ENCODE measurements around the gene FAXDC2.

The FAXDC2 gene

DNA sequence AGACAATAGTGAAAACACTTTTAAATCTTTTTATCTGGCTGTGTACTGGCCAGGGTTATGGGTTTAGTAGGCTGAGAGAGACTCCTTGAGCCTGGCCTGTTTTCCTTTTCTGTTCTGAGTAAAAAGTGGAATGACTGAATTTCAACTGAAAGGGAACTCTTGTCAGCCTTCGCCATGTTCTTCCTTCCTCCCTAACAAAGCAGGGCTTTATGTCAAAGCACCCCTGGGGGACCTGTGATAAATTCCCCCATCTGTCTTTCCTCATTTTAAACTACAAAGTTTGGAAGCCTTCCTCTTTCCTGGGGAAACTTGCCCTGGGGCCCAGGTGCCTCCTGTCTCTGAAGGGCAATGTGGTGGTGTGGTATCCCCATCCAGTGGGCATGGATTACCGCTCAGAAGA is 65.5 kb downstream of the FAXDC2 start:
- no peak overlapping the region for H3K9ac ChIP-seq (ENCODE audit: low read depth, low read length)
- H3K4me3 ChIP-seq (ENCODE audit: low read depth, low read length) = no peak overlapping the region
- no peaks in the 10 kb centered on the region for H3K27me3 ChIP-seq (ENCODE audit: control insufficient read depth, insufficient read depth, low read length)
- H3K4me1 ChIP-seq (ENCODE audit: control insufficient read depth, insufficient read depth, low read length) = peaks cover 48% of the 10 kb centered on the region
- H3K9me3 ChIP-seq (ENCODE audit: control insufficient read depth, insufficient read depth, low read length) = no peaks in the 10 kb centered on the region
- peaks cover 3% of the 10 kb centered on the region for H3K36me3 ChIP-seq (ENCODE audit: control insufficient read depth, insufficient read depth, low read length)

DNA sequence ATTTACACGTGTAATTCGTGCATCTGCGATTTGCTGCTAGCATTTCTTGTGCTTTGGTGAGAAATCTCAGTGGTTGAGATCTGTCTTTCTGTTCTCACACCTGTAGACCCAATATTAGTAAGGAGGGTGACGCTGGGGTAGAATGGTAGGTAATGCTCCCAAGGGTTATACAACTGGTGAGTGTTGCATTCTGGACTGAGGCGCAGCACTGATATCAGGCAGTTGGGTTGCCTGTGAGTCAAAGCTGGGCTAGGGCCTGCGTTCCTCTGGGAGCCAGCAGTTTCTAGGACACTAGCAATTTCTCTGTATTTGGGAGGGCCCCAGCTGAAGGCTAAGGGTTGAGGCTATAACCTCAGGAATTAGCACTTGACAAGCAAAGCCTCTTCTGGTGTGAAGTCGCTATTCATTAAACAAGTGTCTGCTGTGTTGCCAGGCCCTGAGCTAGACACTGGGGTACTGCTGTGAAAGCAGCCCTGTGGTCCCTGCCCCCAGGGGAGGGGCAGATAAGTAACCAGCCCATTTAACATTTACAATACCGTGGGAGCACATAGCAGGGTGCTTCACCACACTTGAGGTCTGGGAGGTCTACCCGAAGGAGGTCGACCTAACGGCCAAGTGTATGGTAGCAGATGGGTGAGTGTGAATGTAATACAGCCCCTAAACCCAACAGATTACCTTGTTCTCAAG is 66.5 kb downstream of the FAXDC2 start:
- no peaks in the 10 kb centered on the region for H3K9me3 ChIP-seq (ENCODE audit: control insufficient read depth, insufficient read depth, low read length)
- peaks cover 48% of the 10 kb centered on the region for H3K4me1 ChIP-seq (ENCODE audit: control insufficient read depth, insufficient read depth, low read length)
- no peaks in the 10 kb centered on the region for H3K27me3 ChIP-seq (ENCODE audit: control insufficient read depth, insufficient read depth, low read length)
- H3K36me3 ChIP-seq (ENCODE audit: control insufficient read depth, insufficient read depth, low read length) = no peaks in the 10 kb centered on the region
- no peak overlapping the region for H3K9ac ChIP-seq (ENCODE audit: low read depth, low read length)
- H3K4me3 ChIP-seq (ENCODE audit: low read depth, low read length) = no peak overlapping the region

DNA sequence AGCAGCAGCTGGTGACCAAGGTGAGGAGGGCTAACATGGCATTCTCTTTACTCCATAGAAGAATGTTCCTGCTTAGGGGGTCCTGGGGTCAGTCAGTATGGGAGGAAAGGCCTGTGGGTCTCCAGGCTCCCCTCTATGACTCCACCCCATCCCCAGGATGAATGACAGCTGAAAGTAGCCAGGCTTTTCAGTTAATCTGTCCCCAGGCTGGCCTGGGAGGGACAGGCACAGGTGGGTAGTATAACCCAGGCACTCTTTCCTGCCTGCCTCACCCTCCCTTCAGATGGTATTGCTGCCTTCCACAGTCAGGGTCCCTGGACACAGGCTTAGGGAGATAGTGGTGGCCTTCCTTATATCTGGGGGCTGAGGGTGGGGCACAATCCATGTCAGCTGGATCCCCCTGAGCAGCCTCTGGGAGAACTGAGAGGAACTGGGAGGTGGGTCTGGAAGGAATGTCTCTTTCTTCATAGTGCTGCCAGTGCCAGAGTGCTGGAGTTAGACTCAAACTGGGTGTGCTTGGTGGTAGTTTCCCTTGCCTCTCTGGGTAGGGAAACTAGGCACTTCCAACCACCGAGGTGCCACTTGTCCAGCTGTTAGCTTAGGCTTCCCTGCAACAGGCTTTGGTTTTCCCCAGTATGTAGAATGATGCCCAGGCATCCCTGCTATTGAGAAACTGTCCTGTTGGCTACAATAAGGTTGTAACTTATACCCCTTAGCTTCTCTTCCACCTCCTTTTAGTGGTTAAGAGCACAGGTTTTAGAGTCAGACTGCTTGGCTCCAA is 67.4 kb downstream of the FAXDC2 start:
- Histone ChIP-seq H3K4me3 (ENCODE audit: low read depth, low read length) (no peak overlapping the region), H3K36me3 (ENCODE audit: control insufficient read depth, insufficient read depth, low read length) (no peaks in the 10 kb centered on the region), H3K27me3 (ENCODE audit: control insufficient read depth, insufficient read depth, low read length) (no peaks in the 10 kb centered on the region), H3K9me3 (ENCODE audit: control insufficient read depth, insufficient read depth, low read length) (no peaks in the 10 kb centered on the region), H3K4me1 (ENCODE audit: control insufficient read depth, insufficient read depth, low read length) (peaks cover 48% of the 10 kb centered on the region), H3K9ac (ENCODE audit: low read depth, low read length) (peak overlapping the region; percentile 49)

DNA sequence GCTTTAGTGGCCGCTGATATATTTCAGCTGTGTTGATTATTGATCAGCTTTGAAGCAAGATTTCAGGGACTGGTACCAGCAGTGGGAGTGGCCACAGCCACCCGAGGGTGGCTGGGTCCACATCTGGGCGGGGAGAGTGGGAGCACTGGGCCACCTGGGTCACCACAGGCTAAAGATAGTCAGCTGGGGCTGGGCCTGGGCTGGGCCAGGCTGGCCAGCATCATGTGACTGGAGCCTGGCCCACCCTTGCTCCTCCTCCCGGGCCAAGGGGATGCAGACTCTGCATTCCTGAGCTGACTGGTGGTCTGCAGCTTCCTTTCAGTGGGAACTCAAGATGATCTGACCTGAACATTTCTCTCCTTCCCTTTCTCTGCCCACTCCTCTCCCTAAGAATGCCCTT is 68.1 kb downstream of the FAXDC2 start:
- Histone ChIP-seq H3K9me3 (ENCODE audit: control insufficient read depth, insufficient read depth, low read length) (no peaks in the 10 kb centered on the region), H3K4me1 (ENCODE audit: control insufficient read depth, insufficient read depth, low read length) (peaks cover 42% of the 10 kb centered on the region), H3K27me3 (ENCODE audit: control insufficient read depth, insufficient read depth, low read length) (no peaks in the 10 kb centered on the region), H3K36me3 (ENCODE audit: control insufficient read depth, insufficient read depth, low read length) (no peaks in the 10 kb centered on the region), H3K9ac (ENCODE audit: low read depth, low read length) (no peak overlapping the region), H3K4me3 (ENCODE audit: low read depth, low read length) (no peak overlapping the region)

DNA sequence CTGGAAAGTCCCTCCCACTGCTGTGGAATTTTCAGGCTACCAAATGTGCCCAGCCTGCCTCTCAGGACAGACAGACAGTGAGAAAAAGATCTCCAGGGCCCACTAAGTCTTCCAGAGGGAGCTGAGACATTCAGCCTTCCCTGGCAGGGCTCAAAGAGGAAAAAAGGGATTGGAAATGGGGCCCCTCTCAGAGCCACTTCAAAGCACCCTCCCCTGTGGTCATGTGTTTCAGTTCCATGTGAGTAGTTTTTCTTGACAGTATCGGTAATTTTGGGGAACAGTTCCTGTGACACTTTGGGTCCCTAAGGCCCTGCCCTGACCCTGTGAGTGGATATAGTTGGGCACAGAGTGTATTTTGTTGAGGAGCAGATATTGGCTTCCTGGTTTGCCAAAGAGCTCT is 70.3 kb downstream of the FAXDC2 start:
- Histone ChIP-seq H3K4me1 (ENCODE audit: control insufficient read depth, insufficient read depth, low read length) (peaks cover 43% of the 10 kb centered on the region), H3K4me3 (ENCODE audit: low read depth, low read length) (no peak overlapping the region)

DNA sequence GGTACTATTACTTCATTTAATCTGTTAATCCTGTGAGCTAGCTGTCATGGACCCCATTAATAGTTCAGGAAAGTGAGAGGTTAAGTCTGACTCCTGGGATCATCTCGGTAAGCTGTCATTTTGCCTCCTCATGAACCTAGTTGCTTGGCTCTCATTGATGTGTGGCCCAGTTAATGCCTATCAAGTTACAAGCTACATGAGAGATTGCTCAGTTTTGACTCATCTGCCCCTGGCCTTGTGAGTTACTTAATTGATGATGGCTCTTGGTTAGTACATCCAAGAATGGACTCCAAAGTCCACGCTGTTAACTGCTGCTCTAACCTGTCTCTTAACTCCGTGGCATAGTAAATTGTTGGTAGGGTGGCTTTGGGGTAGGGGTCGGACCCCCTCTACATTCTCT is 71.3 kb downstream of the FAXDC2 start:
- Histone ChIP-seq H3K27me3 (ENCODE audit: control insufficient read depth, insufficient read depth, low read length) (no peaks in the 10 kb centered on the region), H3K4me1 (ENCODE audit: control insufficient read depth, insufficient read depth, low read length) (peaks cover 47% of the 10 kb centered on the region), H3K4me3 (ENCODE audit: low read depth, low read length) (no peak overlapping the region), H3K9me3 (ENCODE audit: control insufficient read depth, insufficient read depth, low read length) (no peaks in the 10 kb centered on the region), H3K36me3 (ENCODE audit: control insufficient read depth, insufficient read depth, low read length) (no peaks in the 10 kb centered on the region), H3K9ac (ENCODE audit: low read depth, low read length) (no peak overlapping the region)

More for the DNA sequence above, 70.3 kb downstream of the FAXDC2 start:
- H3K9me3 ChIP-seq (ENCODE audit: control insufficient read depth, insufficient read depth, low read length) = no peaks in the 10 kb centered on the region
- H3K36me3 ChIP-seq (ENCODE audit: control insufficient read depth, insufficient read depth, low read length) = no peaks in the 10 kb centered on the region
- no peaks in the 10 kb centered on the region for H3K27me3 ChIP-seq (ENCODE audit: control insufficient read depth, insufficient read depth, low read length)
- no peak overlapping the region for H3K9ac ChIP-seq (ENCODE audit: low read depth, low read length)

DNA sequence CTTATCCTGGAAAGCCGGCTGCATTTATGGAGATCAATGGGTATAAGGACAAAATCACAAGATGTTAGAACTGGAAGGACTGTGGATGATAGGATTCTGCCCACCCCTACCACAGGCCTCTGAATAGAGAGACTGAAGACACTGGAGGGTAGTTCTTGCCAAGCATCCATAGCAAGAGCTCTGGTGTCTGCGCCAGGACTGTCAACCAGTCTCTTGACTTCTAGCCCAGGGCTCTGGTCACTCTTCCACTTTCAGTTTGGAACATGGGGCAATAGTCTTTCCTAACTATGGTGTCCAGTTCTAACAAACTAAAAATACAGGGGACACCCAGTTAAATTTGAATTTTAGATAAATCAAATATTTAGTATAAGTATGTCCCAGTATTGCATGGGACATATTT is 71.9 kb downstream of the FAXDC2 start:
- H3K27me3 ChIP-seq (ENCODE audit: control insufficient read depth, insufficient read depth, low read length) = no peaks in the 10 kb centered on the region
- no peak overlapping the region for H3K9ac ChIP-seq (ENCODE audit: low read depth, low read length)
- H3K4me3 ChIP-seq (ENCODE audit: low read depth, low read length) = no peak overlapping the region
- H3K4me1 ChIP-seq (ENCODE audit: control insufficient read depth, insufficient read depth, low read length) = peaks cover 45% of the 10 kb centered on the region
- no peaks in the 10 kb centered on the region for H3K36me3 ChIP-seq (ENCODE audit: control insufficient read depth, insufficient read depth, low read length)
- H3K9me3 ChIP-seq (ENCODE audit: control insufficient read depth, insufficient read depth, low read length) = no peaks in the 10 kb centered on the region

DNA sequence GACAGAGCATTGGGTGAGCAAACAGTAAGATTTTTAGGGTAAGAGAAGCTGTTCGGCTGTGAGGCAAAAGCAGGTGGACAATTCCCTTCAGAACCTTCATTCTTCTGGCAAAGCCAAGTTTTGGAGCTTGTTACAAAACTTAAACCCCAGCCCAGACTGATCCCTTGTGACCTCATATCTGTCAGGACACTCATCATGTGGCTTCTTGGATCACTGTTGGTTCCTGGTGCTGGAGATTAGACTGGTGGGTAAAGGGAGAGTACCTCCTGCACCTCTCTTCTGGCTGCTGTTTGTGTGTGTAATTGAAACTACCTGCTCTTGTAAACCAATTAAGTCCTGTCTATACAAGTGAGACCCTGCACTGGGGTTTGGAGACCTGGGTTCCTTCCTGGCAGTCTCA is 74.2 kb downstream of the FAXDC2 start:
- no peak overlapping the region for H3K4me3 ChIP-seq (ENCODE audit: low read depth, low read length)
- no peaks in the 10 kb centered on the region for H3K36me3 ChIP-seq (ENCODE audit: control insufficient read depth, insufficient read depth, low read length)
- no peaks in the 10 kb centered on the region for H3K9me3 ChIP-seq (ENCODE audit: control insufficient read depth, insufficient read depth, low read length)
- no peaks in the 10 kb centered on the region for H3K27me3 ChIP-seq (ENCODE audit: control insufficient read depth, insufficient read depth, low read length)
- no peak overlapping the region for H3K9ac ChIP-seq (ENCODE audit: low read depth, low read length)
- H3K4me1 ChIP-seq (ENCODE audit: control insufficient read depth, insufficient read depth, low read length) = peaks cover 42% of the 10 kb centered on the region

DNA sequence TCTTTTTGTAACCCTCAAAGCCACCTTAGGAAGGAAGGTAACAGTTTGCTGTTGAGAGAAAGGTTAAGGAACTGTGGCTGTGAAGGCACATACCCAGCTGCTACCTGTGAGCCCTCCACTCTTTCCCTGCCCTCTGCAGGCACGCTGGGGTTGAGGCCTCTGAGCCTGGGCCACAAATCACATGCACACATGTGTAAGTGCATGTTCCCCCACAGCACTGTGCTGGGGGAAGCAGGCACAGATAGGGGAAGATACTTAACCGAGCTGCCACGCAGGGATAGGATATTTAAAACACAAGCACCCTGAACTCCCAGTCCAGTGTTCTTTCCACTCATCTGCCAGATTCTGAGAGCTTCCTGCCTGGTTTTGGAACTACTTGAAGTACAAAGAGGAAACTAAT is 77.1 kb downstream of the FAXDC2 start:
- Histone ChIP-seq H3K9ac (ENCODE audit: low read depth, low read length) (peak overlapping the region; percentile 58), H3K9me3 (ENCODE audit: control insufficient read depth, insufficient read depth, low read length) (no peaks in the 10 kb centered on the region), H3K4me1 (ENCODE audit: control insufficient read depth, insufficient read depth, low read length) (peaks cover 58% of the 10 kb centered on the region), H3K4me3 (ENCODE audit: low read depth, low read length) (no peak overlapping the region), H3K27me3 (ENCODE audit: control insufficient read depth, insufficient read depth, low read length) (no peaks in the 10 kb centered on the region), H3K36me3 (ENCODE audit: control insufficient read depth, insufficient read depth, low read length) (no peaks in the 10 kb centered on the region)

DNA sequence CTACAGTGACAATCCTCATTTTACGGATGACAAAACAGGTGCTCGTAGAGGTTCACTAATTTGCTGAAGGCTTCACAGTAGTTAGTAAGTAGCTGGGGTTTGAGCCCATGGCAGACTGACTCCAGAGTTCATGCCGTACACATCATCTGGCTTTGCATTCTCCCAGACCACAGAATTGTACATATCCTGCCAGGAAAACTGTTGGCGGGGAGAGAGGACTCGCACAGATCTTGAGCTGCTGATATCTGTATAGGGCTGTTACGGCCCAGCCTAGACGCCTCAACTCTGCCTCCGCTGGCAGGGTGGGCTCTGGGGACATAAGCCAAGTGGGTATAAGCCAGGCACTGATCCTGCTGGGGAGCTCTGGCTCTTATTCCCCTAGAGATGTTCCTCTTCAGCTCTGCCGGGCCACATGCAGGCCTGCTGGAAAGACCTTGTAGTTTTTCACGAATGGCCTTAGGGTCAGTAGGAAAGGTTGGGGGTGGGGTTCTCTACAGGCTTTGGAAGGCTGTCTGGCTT is 79.0 kb downstream of the FAXDC2 start:
- Histone ChIP-seq H3K4me1 (ENCODE audit: control insufficient read depth, insufficient read depth, low read length) (peaks cover 75% of the 10 kb centered on the region), H3K27me3 (ENCODE audit: control insufficient read depth, insufficient read depth, low read length) (no peaks in the 10 kb centered on the region), H3K36me3 (ENCODE audit: control insufficient read depth, insufficient read depth, low read length) (no peaks in the 10 kb centered on the region), H3K9me3 (ENCODE audit: control insufficient read depth, insufficient read depth, low read length) (no peaks in the 10 kb centered on the region), H3K4me3 (ENCODE audit: low read depth, low read length) (peak overlapping the region; percentile 1), H3K9ac (ENCODE audit: low read depth, low read length) (no peak overlapping the region)

DNA sequence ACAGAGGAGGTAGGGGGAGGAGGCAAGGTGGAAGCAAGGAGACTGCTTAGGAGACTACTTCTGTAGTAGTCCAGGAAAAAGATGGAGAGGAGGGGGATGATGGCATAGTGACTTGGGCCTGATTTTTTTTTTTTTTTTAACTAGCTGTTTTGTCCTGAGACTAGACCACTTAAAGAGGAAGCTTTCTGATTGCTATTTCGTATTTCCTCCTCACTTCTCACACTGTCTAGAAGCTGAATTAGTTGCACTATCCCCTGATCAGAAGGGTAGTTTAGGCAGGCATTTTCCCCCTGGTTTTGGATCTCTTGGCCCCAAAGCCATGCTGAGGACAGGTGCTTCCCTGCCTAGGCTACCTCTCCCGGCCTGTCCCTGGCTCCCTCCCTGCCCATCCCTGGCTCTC is 80.3 kb downstream of the FAXDC2 start:
- Histone ChIP-seq H3K9ac (ENCODE audit: low read depth, low read length) (peak overlapping the region; percentile 4), H3K36me3 (ENCODE audit: control insufficient read depth, insufficient read depth, low read length) (no peaks in the 10 kb centered on the region), H3K9me3 (ENCODE audit: control insufficient read depth, insufficient read depth, low read length) (no peaks in the 10 kb centered on the region), H3K4me1 (ENCODE audit: control insufficient read depth, insufficient read depth, low read length) (peaks cover 75% of the 10 kb centered on the region), H3K4me3 (ENCODE audit: low read depth, low read length) (no peak overlapping the region), H3K27me3 (ENCODE audit: control insufficient read depth, insufficient read depth, low read length) (no peaks in the 10 kb centered on the region)
